Mesothelial cell of epicardium (in vitro differentiated cells): ENCODE measurements around the gene WDR74. TPM values are rescaled to one million over a fixed set of nuclear protein-coding genes. Genes with fewer than 3 reads are reported as not detected.

ENCODE experiments used
- DNase-seq, 2 experiments: peaks; one replicate each; pipeline ENCODE4 v3.0.0; 2021; ENCODE audit warnings: low spot score in 2 of 2; ENCODE audit not compliant: unreplicated experiment in 2 of 2
- H3K27ac Mint-ChIP-seq: 2 replicates; pipeline ENCODE4 v1.8.0; 2021; ENCODE audit warnings: mixed read lengths
- H3K27me3 Mint-ChIP-seq: 2 replicates; pipeline ENCODE4 v1.8.0; 2021; ENCODE audit warnings: low read depth, mixed read lengths
- H3K36me3 Mint-ChIP-seq: 2 replicates; pipeline ENCODE4 v1.8.0; 2021; ENCODE audit warnings: mixed read lengths
- H3K4me1 Mint-ChIP-seq: 2 replicates; pipeline ENCODE4 v1.8.0; 2021; ENCODE audit warnings: mixed read lengths
- H3K4me3 Mint-ChIP-seq: 2 replicates; pipeline ENCODE4 v1.8.0; 2021; ENCODE audit warnings: mild to moderate bottlenecking, moderate library complexity, mixed read lengths
- H3K9me3 Mint-ChIP-seq: 2 replicates; pipeline ENCODE4 v1.8.0; 2021; ENCODE audit warnings: mixed read lengths
- CTCF ChIP-seq: fragments of 200-600 bp; sonication (generic); IDR thresholded peaks from one replicate; pipeline ENCODE4 v1.5.0; 2021; ENCODE audit warnings: antibody characterized with exemption; ENCODE audit not compliant: unreplicated experiment
- total RNA-seq: library from RNA; stranded (reverse); gene quantifications from 3 replicates; pipeline ENCODE4 v1.2.1, GENCODE V29; 2021

Gene WDR74
- total RNA-seq, 1 donor from 2014 or later, result 63.7 TPM

GRCh38 chr11:62879235-62879978 lies 40.0 kb upstream of the WDR74 start:
- no peak for TF ChIP-seq CTCF
- H3K4me1 Mint-ChIP-seq, result peaks cover 40% of the 10 kb centered on the region
- H3K27me3 Mint-ChIP-seq, result no peaks in the 10 kb centered on the region
- no peaks in the 10 kb centered on the region for H3K9me3 Mint-ChIP-seq
- peaks cover 18% of the 10 kb centered on the region for H3K36me3 Mint-ChIP-seq
- H3K4me3 Mint-ChIP-seq, result peak overlapping the region; percentile 99
- peak overlapping the region; percentile 100 for H3K27ac Mint-ChIP-seq
- no peak for DNase-seq

GRCh38 chr11:62876712-62877111 lies 37.3 kb upstream of the WDR74 start:
- no peak for TF ChIP-seq CTCF
- H3K4me1 Mint-ChIP-seq, result peaks cover 13% of the 10 kb centered on the region
- H3K27me3 Mint-ChIP-seq, result no peaks in the 10 kb centered on the region
- H3K4me3 Mint-ChIP-seq, result no peak overlapping the region
- DNase-seq, result no peak
- no peaks in the 10 kb centered on the region for H3K9me3 Mint-ChIP-seq
- no peak overlapping the region for H3K27ac Mint-ChIP-seq
- H3K36me3 Mint-ChIP-seq, result peaks cover 7% of the 10 kb centered on the region

GRCh38 chr11:62875698-62876478 lies 36.5 kb upstream of the WDR74 start:
- DNase-seq, result no peak
- Mint-ChIP-seq H3K9me3 (no peaks in the 10 kb centered on the region), H3K27ac (no peak overlapping the region), H3K27me3 (no peaks in the 10 kb centered on the region), H3K36me3 (peaks cover 9% of the 10 kb centered on the region), H3K4me1 (peaks cover 13% of the 10 kb centered on the region), H3K4me3 (no peak overlapping the region)
- no peak for TF ChIP-seq CTCF

- no peaks in the 10 kb centered on the region for H3K9me3 Mint-ChIP-seq
Measured at GRCh38 chr11:62874851-62875250, 35.5 kb upstream of the WDR74 start.

GRCh38 chr11:62865635-62866034 lies 26.2 kb upstream of the WDR74 start:
- no peak for DNase-seq
- peaks cover 1% of the 10 kb centered on the region for H3K36me3 Mint-ChIP-seq
- no peak overlapping the region for H3K4me3 Mint-ChIP-seq
- no peak for TF ChIP-seq CTCF
- H3K9me3 Mint-ChIP-seq, result no peaks in the 10 kb centered on the region
- peak overlapping the region; percentile 37 for H3K27ac Mint-ChIP-seq
- H3K4me1 Mint-ChIP-seq, result peaks cover 25% of the 10 kb centered on the region
- no peaks in the 10 kb centered on the region for H3K27me3 Mint-ChIP-seq

More at GRCh38 chr11:62874851-62875250, 35.5 kb upstream of the WDR74 start:
- Mint-ChIP-seq H3K27ac (no peak overlapping the region), H3K27me3 (no peaks in the 10 kb centered on the region), H3K4me1 (peaks cover 5% of the 10 kb centered on the region), H3K36me3 (peaks cover 9% of the 10 kb centered on the region), H3K4me3 (no peak overlapping the region)
- no peak for TF ChIP-seq CTCF
- DNase-seq, result no peak
